ENCODE results near the gene ZNF444.

GRCh38 chr19:56094449-56094848 lies 46.6 kb upstream of the ZNF444 start:
- TF ChIP-seq, protein P1, sequence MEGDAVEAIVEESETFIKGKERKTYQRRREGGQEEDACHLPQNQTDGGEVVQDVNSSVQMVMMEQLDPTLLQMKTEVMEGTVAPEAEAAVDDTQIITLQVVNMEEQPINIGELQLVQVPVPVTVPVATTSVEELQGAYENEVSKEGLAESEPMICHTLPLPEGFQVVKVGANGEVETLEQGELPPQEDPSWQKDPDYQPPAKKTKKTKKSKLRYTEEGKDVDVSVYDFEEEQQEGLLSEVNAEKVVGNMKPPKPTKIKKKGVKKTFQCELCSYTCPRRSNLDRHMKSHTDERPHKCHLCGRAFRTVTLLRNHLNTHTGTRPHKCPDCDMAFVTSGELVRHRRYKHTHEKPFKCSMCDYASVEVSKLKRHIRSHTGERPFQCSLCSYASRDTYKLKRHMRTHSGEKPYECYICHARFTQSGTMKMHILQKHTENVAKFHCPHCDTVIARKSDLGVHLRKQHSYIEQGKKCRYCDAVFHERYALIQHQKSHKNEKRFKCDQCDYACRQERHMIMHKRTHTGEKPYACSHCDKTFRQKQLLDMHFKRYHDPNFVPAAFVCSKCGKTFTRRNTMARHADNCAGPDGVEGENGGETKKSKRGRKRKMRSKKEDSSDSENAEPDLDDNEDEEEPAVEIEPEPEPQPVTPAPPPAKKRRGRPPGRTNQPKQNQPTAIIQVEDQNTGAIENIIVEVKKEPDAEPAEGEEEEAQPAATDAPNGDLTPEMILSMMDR (IDR thresholded peaks at IDR 0.05), result no peak
- TF ChIP-seq EP300 (IDR thresholded peaks at IDR 0.05), result no peak
- no peak for TF ChIP-seq POLR2A (IDR thresholded peaks at IDR 0.05)

All from tibial nerve (tissue), 4 donors.